ENCODE measurements around the gene WWP2.

DNA sequence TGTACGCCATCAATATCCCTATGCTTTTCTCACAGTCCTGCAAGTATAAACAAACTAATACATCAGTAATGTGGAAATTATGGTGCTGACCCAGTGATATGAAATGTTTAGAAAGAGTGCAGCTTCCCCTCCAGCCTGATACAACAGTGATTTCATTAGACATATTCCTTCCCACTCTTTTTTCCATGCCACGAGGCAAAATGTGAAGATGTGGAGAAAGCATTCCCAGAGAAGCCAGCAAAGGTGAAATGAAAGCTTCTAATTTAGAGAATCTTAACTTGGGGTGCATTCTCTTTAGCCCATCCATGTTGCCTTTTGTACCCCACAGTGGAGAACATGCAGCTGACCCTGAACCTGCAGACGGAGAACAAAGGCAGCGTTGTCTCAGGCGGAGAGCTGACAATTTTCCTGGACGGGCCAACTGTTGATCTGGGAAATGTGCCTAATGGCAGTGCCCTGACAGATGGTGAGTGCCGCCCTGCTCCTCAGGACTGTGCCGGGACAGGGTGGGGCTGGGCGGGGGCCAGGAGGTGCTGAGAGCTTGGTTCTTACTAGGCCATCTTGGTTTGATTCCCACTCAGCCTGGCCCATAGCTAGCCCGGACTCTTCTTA is 77.8 kb downstream of the WWP2 start:
- no peak for TF ChIP-seq EZH2phosphoT487 (IDR thresholded peaks at IDR 0.05; ENCODE audit: insufficient read depth, low read depth)
- TF ChIP-seq EZH2 (IDR thresholded peaks at IDR 0.05; ENCODE audit: insufficient read depth, poor library complexity, severe bottlenecking) = no peak
